HG03521 (cell line): Measurements from ENCODE around the gene HLA-E.
"Not testable (repeated sequence)": the region's sequence is repeated elsewhere in the genome, so short reads cannot be mapped to it uniquely, and the experiment has no call there.

Experiments used
- ATAC-seq: cut with Tn5 transposase; IDR thresholded peaks from one replicate; pipeline ENCODE4 v1.9.1; 2021; ENCODE audit warnings: mild to moderate bottlenecking, moderate library complexity; ENCODE audit not compliant: unreplicated experiment

HLA-E gene

GRCh38 chr6:30480536-30481156 is 8.7 kb upstream of the HLA-E start:
- ATAC-seq = no peak

DNA sequence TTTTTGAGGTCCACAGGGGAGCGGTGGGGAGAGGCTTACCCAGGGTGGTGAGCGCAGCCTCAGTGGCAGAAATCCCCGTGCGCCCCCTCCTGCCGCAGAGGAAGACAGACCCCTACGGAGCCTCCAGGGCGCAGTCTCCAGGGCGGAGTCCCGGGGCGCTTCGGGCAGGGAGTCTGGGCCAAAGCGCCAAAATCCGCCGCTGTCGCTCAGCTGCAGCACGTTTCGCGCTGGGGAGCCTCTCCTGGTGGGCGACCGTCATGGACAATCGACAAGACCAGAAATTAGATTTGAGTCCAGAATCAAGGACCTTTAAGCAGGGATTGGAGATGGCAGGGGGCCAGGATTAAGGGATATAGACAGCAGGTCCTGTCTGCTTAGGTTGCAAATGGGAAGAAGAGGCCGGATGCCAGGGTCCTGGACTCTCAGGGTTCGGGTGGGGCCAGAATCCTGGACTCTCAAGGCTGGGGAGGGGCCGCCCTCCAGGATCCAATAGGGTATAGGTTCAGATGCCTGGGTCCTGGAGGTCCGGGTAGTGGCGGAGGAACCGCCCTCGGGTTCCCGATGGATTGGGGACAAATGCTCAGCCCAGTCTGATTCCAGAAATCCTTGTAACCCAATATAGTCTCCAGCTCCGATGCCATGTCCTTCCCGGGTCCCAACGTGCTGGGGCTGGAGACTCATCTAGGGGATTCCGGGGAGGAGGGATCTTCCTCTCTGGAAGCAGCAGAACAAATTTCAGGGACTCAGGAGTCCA is 7.9 kb upstream of the HLA-E start:
- no peak for ATAC-seq

GRCh38 chr6:30481965-30482644 is 7.2 kb upstream of the HLA-E start:
- not testable (repeated sequence) for ATAC-seq

GRCh38 chr6:30483677-30484279 is 5.5 kb upstream of the HLA-E start:
- no peak for ATAC-seq

- ATAC-seq = no peak
These were observed 4.1 kb upstream of the HLA-E start for GRCh38 chr6:30485236-30485635.

GRCh38 chr6:30487926-30488325 is 1.4 kb upstream of the HLA-E start:
- ATAC-seq = no peak

GRCh38 chr6:30488697-30489080 is 620 bp upstream of the HLA-E start:
- not testable (repeated sequence) for ATAC-seq

- no peak for ATAC-seq
These were observed 942 bp downstream of the HLA-E start for GRCh38 chr6:30490026-30490876.

GRCh38 chr6:30491291-30491953 is 2.1 kb downstream of the HLA-E start:
- not testable (repeated sequence) for ATAC-seq

- no peak for ATAC-seq
These were observed 3.0 kb downstream of the HLA-E start for GRCh38 chr6:30491991-30492952.

DNA sequence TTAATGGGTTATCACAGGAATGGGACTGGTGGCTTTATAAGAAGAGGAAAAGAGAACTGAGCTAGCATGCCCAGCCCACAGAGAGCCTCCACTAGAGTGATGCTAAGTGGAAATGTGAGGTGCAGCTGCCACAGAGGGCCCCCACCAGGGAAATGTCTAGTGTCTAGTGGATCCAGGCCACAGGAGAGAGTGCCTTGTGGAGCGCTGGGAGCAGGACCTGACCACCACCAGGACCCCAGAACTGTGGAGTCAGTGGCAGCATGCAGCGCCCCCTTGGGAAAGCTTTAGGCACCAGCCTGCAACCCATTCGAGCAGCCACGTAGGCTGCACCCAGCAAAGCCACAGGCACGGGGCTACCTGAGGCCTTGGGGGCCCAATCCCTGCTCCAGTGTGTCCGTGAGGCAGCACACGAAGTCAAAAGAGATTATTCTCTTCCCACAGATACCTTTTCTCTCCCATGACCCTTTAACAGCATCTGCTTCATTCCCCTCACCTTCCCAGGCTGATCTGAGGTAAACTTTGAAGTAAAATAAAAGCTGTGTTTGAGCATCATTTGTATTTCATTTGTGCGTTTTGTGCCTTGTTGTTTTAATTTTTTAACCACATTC is 4.4 kb downstream of the HLA-E start:
- no peak for ATAC-seq

- no peak for ATAC-seq
These were observed 5.1 kb downstream of the HLA-E start for GRCh38 chr6:30494291-30494861.

DNA sequence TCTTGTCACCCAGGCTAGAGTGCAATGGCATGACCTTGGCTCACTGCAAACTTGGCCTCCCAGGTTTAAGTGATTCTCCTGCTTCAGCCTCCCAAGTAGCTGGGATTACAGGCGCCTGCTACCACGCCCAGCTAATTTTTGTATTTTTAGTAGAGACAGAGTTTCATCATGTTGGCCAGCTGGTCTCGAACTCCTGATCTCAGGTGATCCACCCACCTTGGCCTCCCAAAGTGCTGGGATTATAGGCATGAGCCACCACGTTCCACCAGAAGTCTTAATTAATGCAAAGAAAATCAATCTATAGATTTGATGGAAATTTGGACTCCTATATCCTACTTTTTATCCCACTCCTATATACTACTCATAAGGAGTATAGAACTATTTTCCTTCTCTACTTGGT is 5.8 kb downstream of the HLA-E start:
- not testable (repeated sequence) for ATAC-seq

- ATAC-seq = no peak
These were observed 6.7 kb downstream of the HLA-E start for GRCh38 chr6:30495993-30496392.

DNA sequence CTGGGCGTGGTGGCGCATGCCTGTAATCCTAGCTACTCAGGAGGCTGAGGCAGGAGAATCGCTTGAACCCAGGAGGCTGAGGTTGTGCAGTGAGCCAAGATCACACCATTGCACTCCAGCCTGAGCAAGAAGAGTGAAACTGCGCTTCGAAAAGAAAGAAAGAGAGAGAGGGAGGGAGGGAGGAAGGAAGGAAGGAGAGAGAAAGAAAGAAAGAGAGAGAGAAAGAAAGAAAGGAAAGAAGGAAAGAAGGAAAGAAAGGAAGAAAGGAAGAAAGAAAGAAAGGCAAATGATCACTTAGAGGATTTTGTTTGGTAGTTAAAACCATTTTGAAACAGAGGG is 7.9 kb downstream of the HLA-E start:
- not testable (repeated sequence) for ATAC-seq

DNA sequence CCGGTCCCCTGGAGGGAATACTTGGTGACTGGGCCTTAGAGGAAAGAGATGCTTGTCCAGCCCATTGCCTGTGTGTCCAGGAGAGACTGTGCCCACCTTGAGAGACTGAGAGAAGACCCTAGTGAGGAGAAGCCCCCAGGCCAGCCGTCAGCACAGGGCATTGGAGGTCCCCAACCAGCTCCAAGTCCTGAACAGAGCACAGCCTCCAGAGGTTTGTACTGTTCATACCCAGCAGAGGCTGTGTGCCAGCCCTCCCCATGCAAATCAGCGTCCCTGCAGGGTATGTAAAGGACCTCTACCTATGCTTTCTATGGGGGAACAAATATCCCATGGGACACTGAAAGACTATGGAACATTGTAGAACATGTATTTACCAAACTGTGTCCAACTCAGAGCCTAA is 8.4 kb downstream of the HLA-E start:
- ATAC-seq = no peak

DNA sequence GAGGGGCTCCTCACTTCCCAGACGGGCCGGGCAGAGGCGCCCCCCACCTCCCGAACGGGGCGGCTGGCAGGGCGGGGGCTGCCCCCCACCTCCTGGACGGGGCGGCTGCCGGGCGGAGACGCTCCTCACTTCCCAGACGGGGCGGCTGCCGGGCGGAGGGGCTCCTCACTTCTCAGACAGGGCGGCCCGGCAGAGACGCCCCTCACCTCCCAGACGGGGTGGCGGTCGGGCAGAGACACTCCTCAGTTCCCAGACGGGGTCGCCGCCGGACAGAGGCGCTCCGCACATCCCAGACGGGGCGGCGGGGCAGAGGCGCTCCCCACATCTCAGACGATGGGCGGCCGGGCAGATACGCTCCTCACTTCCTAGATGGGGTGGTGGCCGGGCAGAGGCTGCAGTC is 9.4 kb downstream of the HLA-E start:
- ATAC-seq = not testable (repeated sequence)
